SK-N-SH (cell line): ENCODE measurements around the gene STEAP2. TPM values are rescaled to one million over a fixed set of nuclear protein-coding genes. Genes with fewer than 3 reads are reported as not detected.

Experiments
- CTCF ChIA-PET: fragments of 300-600, 350-600 bp; formaldehyde crosslinking; extraction: SDS; loops from one replicate; lab custom pipeline; 2021; lab: Yijun Ruan, JAX
- POLR2A ChIA-PET: fragments of 350-600 bp; sonication (Branson Sonifier 250); formaldehyde crosslinking; extraction: SDS; loops from one replicate; lab custom pipeline; 2020; ENCODE audit warnings: antibody characterized with exemption, inconsistent platforms; lab: Yijun Ruan, JAX
- DNase-seq: peaks from one replicate; pipeline ENCODE4 v3.0.0; 2012
- H2AFZ ChIP-seq: fragments of 200-600 bp; sonication (generic); 2 replicates; pipeline ENCODE4 v1.8.1; 2016; ENCODE audit warnings: antibody characterized with exemption, mild to moderate bottlenecking, low read depth
- H3F3A ChIP-seq: fragments of 200-600 bp; sonication (generic); replicated peaks from 2 replicates; pipeline ENCODE3; 2016; ENCODE audit warnings: antibody characterized with exemption, mild to moderate bottlenecking; ENCODE audit not compliant: insufficient read depth
- H3K27ac ChIP-seq, 2 experiments: fragments of 200-500 bp in 1 of 2; fragments of 200-600 bp in 1 of 2; sonication (Bioruptor generic) in 1 of 2; sonication (generic), shearing (Covaris generic) in 1 of 2; 2 replicates each; pipeline versions ENCODE4 v1.5.1 to v1.6.1; 2014 to 2016; ENCODE audit warnings: low read depth in 2 of 2, inconsistent platforms in 1 of 2, low read length in 1 of 2, mild to moderate bottlenecking in 1 of 2, mixed read lengths in 1 of 2
- H3K27me3 ChIP-seq: fragments of 200-600 bp; sonication (generic), shearing (Covaris generic); 2 replicates; pipeline ENCODE4 v1.6.1; 2016; ENCODE audit warnings: mixed run types; ENCODE audit not compliant: insufficient read depth
- H3K36me3 ChIP-seq, 2 experiments: fragments of 200-500 bp in 1 of 2; fragments of 200-600 bp in 1 of 2; sonication (Bioruptor generic) in 1 of 2; sonication (generic) in 1 of 2; replicated peaks in 1 of 2; 2 replicates each; pipeline versions ENCODE3 to v1.5.1; 2014 to 2016; ENCODE audit warnings: low read length in 1 of 2, mild to moderate bottlenecking in 1 of 2; ENCODE audit not compliant: insufficient read depth in 2 of 2, control insufficient read depth in 1 of 2
- H3K4me1 ChIP-seq, 2 experiments: fragments of 200-500 bp in 1 of 2; fragments of 200-600 bp in 1 of 2; sonication (Bioruptor generic) in 1 of 2; sonication (generic), shearing (Covaris generic) in 1 of 2; 2 replicates each; pipeline versions ENCODE4 v1.5.1 to v1.6.1; 2014 to 2016; ENCODE audit warnings: low read depth in 1 of 2, low read length in 1 of 2, mixed run types in 1 of 2; ENCODE audit not compliant: insufficient read depth in 2 of 2, control insufficient read depth in 1 of 2
- H3K4me2 ChIP-seq: fragments of 200-600 bp; sonication (generic), shearing (Covaris generic); 2 replicates; pipeline ENCODE4 v1.6.1; 2017; ENCODE audit warnings: mixed run types
- H3K4me3 ChIP-seq, 2 experiments: fragments of 200-500 bp in 1 of 2; fragments of 200-600 bp in 1 of 2; sonication (Bioruptor generic) in 1 of 2; sonication (generic), shearing (Covaris generic) in 1 of 2; 2 replicates each; pipeline versions ENCODE4 v1.5.1 to v1.8.1; 2014 to 2016; ENCODE audit warnings: low read depth in 2 of 2, inconsistent platforms in 1 of 2, low read length in 1 of 2, mild to moderate bottlenecking in 1 of 2, mixed read lengths in 1 of 2, moderate library complexity in 1 of 2
- H3K79me2 ChIP-seq: fragments of 200-600 bp; sonication (generic); 2 replicates; pipeline ENCODE4 v1.8.1; 2017; ENCODE audit warnings: mild to moderate bottlenecking; ENCODE audit not compliant: insufficient read depth
- H3K9ac ChIP-seq: fragments of 200-600 bp; sonication (generic); 2 replicates; pipeline ENCODE4 v1.6.1; 2017; ENCODE audit warnings: mixed run types
- H3K9me2 ChIP-seq: fragments of 200-600 bp; sonication (generic); 2 replicates; pipeline ENCODE4 v1.6.1; 2017; ENCODE audit warnings: mixed run types
- H3K9me3 ChIP-seq: fragments of 200-600 bp; sonication (generic); 2 replicates; pipeline ENCODE4 v1.6.1; 2017; ENCODE audit warnings: mixed run types, mild to moderate bottlenecking, moderate library complexity
- H4K20me1 ChIP-seq: fragments of 200-600 bp; sonication (generic); 2 replicates; pipeline ENCODE4 v1.6.1; 2017; ENCODE audit warnings: mild to moderate bottlenecking, mixed run types; ENCODE audit not compliant: insufficient read depth
- CTCF ChIP-seq: fragments of 200-600 bp; sonication (generic); IDR thresholded peaks from 2 replicates; pipeline ENCODE4 v1.6.1; 2017; ENCODE audit warnings: antibody characterized with exemption, mild to moderate bottlenecking, moderate library complexity
- ELF1 ChIP-seq: IDR thresholded peaks from 2 replicates; pipeline ENCODE4 v1.4.0; 2012
- EP300 ChIP-seq, 2 experiments: IDR thresholded peaks; 2 replicates each; pipeline versions ENCODE4 v1.4.0 to v1.6.1; 2012; ENCODE audit warnings: borderline replicate concordance in 1 of 2, low read depth in 1 of 2, low read length in 1 of 2
- FOSL2 ChIP-seq: IDR thresholded peaks from 2 replicates; pipeline ENCODE4 v1.4.0; 2012; ENCODE audit warnings: low read depth, mild to moderate bottlenecking, moderate library complexity, borderline replicate concordance
- FOXJ3 ChIP-seq: sonication (generic); formaldehyde crosslinking; IDR thresholded peaks from 2 replicates; pipeline ENCODE4 v1.5.1; 2020; ENCODE audit warnings: mild to moderate bottlenecking, missing genetic modification reagents
- IRF3 ChIP-seq: fragments of 150-350 bp; IDR thresholded peaks from 2 replicates; pipeline ENCODE4 v1.6.1; 2016; ENCODE audit warnings: mild to moderate bottlenecking, low read depth, low read length
- MAX ChIP-seq: IDR thresholded peaks from 2 replicates; pipeline ENCODE4 v1.4.0; 2012; ENCODE audit warnings: low read depth
- MXI1 ChIP-seq: IDR thresholded peaks from 2 replicates; pipeline ENCODE4 v1.6.1; 2012; ENCODE audit warnings: mild to moderate bottlenecking, low read depth, low read length, improper control_type of control experiment
- RAD21 ChIP-seq: IDR thresholded peaks from 2 replicates; pipeline ENCODE4 v1.6.1; 2012; ENCODE audit warnings: mild to moderate bottlenecking, low read length
- RFX5 ChIP-seq: IDR thresholded peaks from 2 replicates; pipeline ENCODE4 v1.6.1; 2012; ENCODE audit warnings: mild to moderate bottlenecking, improper control_type of control experiment, low read length
- SIN3A ChIP-seq: IDR thresholded peaks from 2 replicates; pipeline ENCODE4 v1.6.1; 2012; ENCODE audit warnings: low read depth, mild to moderate bottlenecking, low read length, moderate library complexity, borderline replicate concordance
- SMC3 ChIP-seq: IDR thresholded peaks from 2 replicates; pipeline ENCODE4 v1.6.1; 2012; ENCODE audit warnings: low read depth, low read length, improper control_type of control experiment
- USF1 ChIP-seq: IDR thresholded peaks from 2 replicates; pipeline ENCODE4 v1.4.0; 2012; ENCODE audit warnings: low read depth, borderline replicate concordance
- USF2 ChIP-seq: fragments of 150-350 bp; IDR thresholded peaks from 2 replicates; pipeline ENCODE4 v1.6.1; 2017; ENCODE audit warnings: antibody characterized with exemption, low read length, low read depth, borderline replicate concordance
- ZBTB33 ChIP-seq: IDR thresholded peaks from 2 replicates; pipeline ENCODE4 v1.4.0; 2012; ENCODE audit warnings: low read depth, borderline replicate concordance
- WGBS: methylation state at CpG from one replicate; pipeline ENCODE4 v1.1.6; 2017; ENCODE audit warnings: low lambda C conversion rate; 5-methylcytosine and 5-hydroxymethylcytosine counted together
- polyA plus RNA-seq, 3 experiments: library from polyadenylated mRNA; depleted of rRNA; stranded (reverse); fragments of >200 nt; gene quantifications; 2 replicates each; pipeline ENCODE4 v1.2.3, GENCODE V29; 2012

STEAP2 gene
- polyA plus RNA-seq, 1 of the 3 experiments (the other 2 are of a cell fraction): 6.6 TPM

- H3K9ac ChIP-seq: peak overlapping the region; percentile 35; the same call in 1 of the 2 replicates
- peaks cover 28% of the 10 kb centered on the region for H3F3A ChIP-seq
- peak overlapping the region; percentile 74; the same call in 1 of the 2 replicates for H2AFZ ChIP-seq
- POLR2A ChIA-PET: no interaction called here
- no peak for TF ChIP-seq CTCF
- no peak for TF ChIP-seq ELF1
- TF ChIP-seq MXI1: no peak
- TF ChIP-seq ZBTB33: no peak
- TF ChIP-seq RFX5: no peak
- no peak for TF ChIP-seq USF1
- TF ChIP-seq USF2: no peak
- TF ChIP-seq SMC3: no peak
- TF ChIP-seq SIN3A: no peak
- no peak for TF ChIP-seq IRF3
- no peak for TF ChIP-seq FOXJ3 (CRISPR knock-in tag)
- TF ChIP-seq EP300 (IDR thresholded peaks at IDR 0.05; ENCODE audit: borderline replicate concordance in 1 of 2, low read depth in 1 of 2, low read length in 1 of 2): no peak
- no peak for TF ChIP-seq FOSL2
- no peak for TF ChIP-seq RAD21
- TF ChIP-seq MAX: no peak
- TF ChIP-seq, all 33 proteins: peak for 0
- no peak overlapping the region for H3K4me3 ChIP-seq
- no peaks in the 10 kb centered on the region for H3K27me3 ChIP-seq
- H3K27ac ChIP-seq: peak overlapping the region; percentile 56 to 73; a peak in 3 of 4 replicates
- peaks cover 2 to 16% of the 10 kb centered on the region in 2 experiments; a peak in 2 of 4 replicates for H3K4me1 ChIP-seq
- no peak for DNase-seq
- WGBS: 78% methylated on average over 2 of the region's 2 CpGs
- H3K4me2 ChIP-seq: peak overlapping the region; percentile 58; the same call in 1 of the 2 replicates
- CTCF ChIA-PET: interaction anchor here (1.0 to 1.5 kb wide), 4 partner anchors 11 to 277 kb away, joined by 3 to 6 read pairs (median 4); partner anchors contain the start of gene STEAP2
- H3K36me3 ChIP-seq: no peaks in the 10 kb centered on the region
- H4K20me1 ChIP-seq: no peaks in the 10 kb centered on the region
- H3K9me3 ChIP-seq: no peaks in the 10 kb centered on the region
- no peaks in the 10 kb centered on the region for H3K79me2 ChIP-seq
- H3K9me2 ChIP-seq: no peaks in the 10 kb centered on the region
Measured at GRCh38 chr7:90178166-90178565, 33.4 kb upstream of the STEAP2 start.
